H7 (cell line): ENCODE measurements around the gene RNF14. TPM values are rescaled to one million over a fixed set of nuclear protein-coding genes. Genes with fewer than 3 reads are reported as not detected.
"Not testable (repeated sequence)": the region's sequence is repeated elsewhere in the genome, so short reads cannot be mapped to it uniquely, and the experiment has no call there.

Experiments used
- DNase-seq: peaks from one replicate; pipeline ENCODE4 v3.0.0; 2012
- H3K27me3 ChIP-seq: 2 replicates; pipeline ENCODE4 v1.6.0; 2011; ENCODE audit warnings: mild to moderate bottlenecking, low read length; ENCODE audit not compliant: control insufficient read depth, insufficient read depth
- H3K36me3 ChIP-seq: replicated peaks from 2 replicates; pipeline ENCODE4 v1.5.1; 2011; ENCODE audit warnings: low read length; ENCODE audit not compliant: control insufficient read depth, insufficient read depth
- H3K4me3 ChIP-seq: 2 replicates; pipeline ENCODE4 v1.5.1; 2011; ENCODE audit warnings: low read depth, mild to moderate bottlenecking, control low read depth, low read length, moderate library complexity; ENCODE audit not compliant: insufficient read depth
- total RNA-seq: library from RNA; depleted of rRNA; stranded (reverse); fragments of >200 nt; shearing (Covaris generic); gene quantifications from 2 replicates; pipeline ENCODE4 v1.2.3, GENCODE V29; 2014; rRNA removed

The RNF14 gene
- total RNA-seq, 1 experiment from 2014 or later = 52.3 TPM

GRCh38 chr5:142032747-142033631, 64.1 kb downstream of the RNF14 start:
- Histone ChIP-seq H3K4me3 (no peak overlapping the region), H3K36me3 (no peaks in the 10 kb centered on the region), H3K27me3 (no peaks in the 10 kb centered on the region)
- DNase-seq = no peak

DNA sequence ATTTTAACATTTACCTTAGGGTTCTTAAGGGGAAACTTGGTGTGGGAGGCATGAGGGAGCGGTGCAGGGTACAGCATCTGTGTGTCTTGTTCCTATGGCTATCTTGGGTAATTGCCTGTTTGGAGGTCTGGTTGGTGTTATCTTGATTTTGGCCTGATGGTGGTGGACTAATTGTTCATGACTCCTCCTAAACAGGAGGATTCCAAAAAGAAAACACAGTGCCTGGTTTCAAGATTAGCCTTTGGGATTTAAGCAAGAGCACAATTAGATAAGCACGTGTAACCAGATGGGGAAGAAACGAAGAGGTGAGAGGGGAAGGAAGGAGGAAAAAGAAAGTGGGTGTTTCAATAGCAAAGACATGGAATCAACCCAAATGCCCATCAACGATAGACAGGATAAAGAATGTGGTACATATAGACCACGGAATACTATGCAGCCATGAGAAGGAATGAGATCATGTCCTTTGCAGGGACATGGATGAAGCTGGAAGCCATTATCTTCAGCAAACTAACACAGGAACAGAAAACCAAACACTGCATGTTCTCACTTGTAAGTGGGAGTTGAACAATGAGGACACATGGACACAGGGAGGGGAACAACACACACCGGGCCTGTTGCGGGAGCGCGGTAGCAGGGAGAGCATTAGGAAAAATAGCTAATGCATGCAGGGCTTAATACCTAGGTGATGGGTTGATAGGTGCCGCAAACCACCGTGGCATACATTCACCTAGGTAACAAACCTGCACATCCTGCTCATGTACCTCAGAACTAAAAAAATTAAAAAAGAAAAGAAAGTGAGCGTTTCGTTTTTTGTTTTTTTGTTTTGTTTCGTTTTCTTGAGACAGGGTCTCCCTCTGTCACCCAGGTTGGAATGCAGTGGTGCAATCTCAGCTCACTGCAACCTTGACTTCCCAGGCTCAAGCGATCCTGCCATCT, 65.0 kb downstream of the RNF14 start:
- H3K27me3 ChIP-seq, H3K4me3 ChIP-seq, H3K36me3 ChIP-seq, DNase-seq: not testable (repeated sequence)

DNA sequence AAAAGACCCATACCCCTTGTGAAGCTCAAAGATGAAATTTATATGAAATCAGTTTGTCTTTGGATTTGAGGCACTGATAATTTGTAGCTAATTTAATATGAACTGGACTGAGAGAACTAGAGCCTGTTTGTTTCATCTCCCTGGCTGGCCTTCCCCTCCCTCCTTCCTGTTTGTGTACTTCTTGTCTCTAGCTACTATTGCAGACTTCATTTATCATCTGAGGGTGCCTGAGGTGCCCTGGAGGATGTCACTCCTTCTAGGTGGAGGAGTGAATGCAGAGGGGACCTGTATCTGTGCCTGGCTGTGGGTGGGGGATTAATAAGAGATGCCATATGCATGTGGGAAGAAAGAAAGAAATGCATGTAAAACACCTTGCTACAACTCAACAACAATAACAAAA, 66.1 kb downstream of the RNF14 start:
- Histone ChIP-seq H3K27me3 (no peaks in the 10 kb centered on the region), H3K4me3 (no peak overlapping the region), H3K36me3 (no peaks in the 10 kb centered on the region)
- DNase-seq = no peak

- Histone ChIP-seq H3K4me3 (no peak overlapping the region), H3K36me3 (no peaks in the 10 kb centered on the region), H3K27me3 (no peaks in the 10 kb centered on the region)
- DNase-seq = no peak
Measured at GRCh38 chr5:142036918-142037317, 68.0 kb downstream of the RNF14 start.

DNA sequence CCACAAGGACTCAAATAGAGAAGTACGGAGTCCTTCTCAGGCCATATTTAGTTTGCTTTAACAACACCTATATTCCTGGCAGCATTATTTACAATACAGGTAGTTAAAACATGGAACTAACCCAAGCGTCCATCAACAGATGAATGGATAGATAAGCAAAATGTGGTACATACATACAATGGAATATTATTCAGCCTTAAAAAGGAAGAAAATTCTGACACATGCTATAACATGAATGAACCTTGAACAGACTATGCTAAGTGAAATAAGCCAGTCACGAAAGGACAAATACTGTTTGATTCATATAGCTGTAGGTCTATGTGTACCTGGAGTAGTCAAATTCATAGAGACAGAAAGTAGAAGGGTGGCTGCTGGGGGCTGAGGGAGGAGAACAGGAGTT, 68.7 kb downstream of the RNF14 start:
- H3K27me3 ChIP-seq, H3K4me3 ChIP-seq, DNase-seq, H3K36me3 ChIP-seq: not testable (repeated sequence)

DNA sequence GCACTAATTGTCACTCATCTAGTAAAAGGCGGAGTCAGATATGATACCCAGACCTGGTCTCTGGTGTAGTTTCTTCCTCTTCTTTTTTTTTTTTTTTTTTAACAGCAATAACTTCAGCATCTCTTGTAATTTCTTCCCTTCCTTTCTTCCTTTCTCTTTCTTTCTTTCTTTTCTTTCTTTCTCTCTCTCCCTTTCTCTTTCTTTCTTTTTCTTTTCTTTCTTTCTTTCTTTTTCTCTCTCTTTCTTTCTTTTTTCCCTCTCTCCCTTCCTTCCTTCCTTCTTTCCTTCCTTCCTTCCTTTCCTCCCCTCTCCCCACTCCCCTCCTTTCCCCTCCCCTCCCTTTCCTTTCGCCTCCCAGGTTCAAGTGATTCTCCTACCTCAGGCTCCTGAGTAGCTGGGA, 69.8 kb downstream of the RNF14 start:
- Histone ChIP-seq H3K36me3 (no peaks in the 10 kb centered on the region), H3K27me3 (no peaks in the 10 kb centered on the region), H3K4me3 (no peak overlapping the region)
- DNase-seq = no peak

Other genes with a start within 250 kb of the RNF14 start
- gene PCDH1, start 90.7 kb upstream of the RNF14 start, total RNA-seq = 66.8 and 67.1 TPM in 2 replicates
- 61.7 and 83.1 TPM in 2 replicates for gene DELE1, start 45.2 kb upstream of the RNF14 start, total RNA-seq
- gene PCDH12, start 10.9 kb upstream of the RNF14 start, total RNA-seq = 0.10 TPM in 1 of 2 replicates, not detected in the other
- 72.2 and 87.0 TPM in 2 replicates for gene GNPDA1, start 43.9 kb downstream of the RNF14 start, total RNA-seq
- 42.9 and 45.7 TPM in 2 replicates for gene NDFIP1, start 139.7 kb downstream of the RNF14 start, total RNA-seq